IPS-20b (cell line): ENCODE results near the gene SMIM26.
"Not testable (repeated sequence)": the region's sequence is repeated elsewhere in the genome, so short reads cannot be mapped to it uniquely, and the experiment has no call there.

Source experiments
- H3K27ac ChIP-seq: one replicate; pipeline ENCODE4 v1.5.1; 2013; ENCODE audit warnings: low read length
- H3K27me3 ChIP-seq: 2 replicates; pipeline ENCODE4 v1.6.1; 2013; ENCODE audit warnings: mild to moderate bottlenecking, low read length, inconsistent platforms; ENCODE audit not compliant: insufficient read depth
- H3K36me3 ChIP-seq: 2 replicates; pipeline ENCODE4 v1.6.1; 2013; ENCODE audit warnings: low read depth, mild to moderate bottlenecking, inconsistent platforms, low read length, moderate library complexity; ENCODE audit not compliant: insufficient read depth
- H3K4me1 ChIP-seq: 2 replicates; pipeline ENCODE4 v1.6.1; 2013; ENCODE audit warnings: mild to moderate bottlenecking, control low read depth, inconsistent platforms, low read length, moderate library complexity; ENCODE audit not compliant: insufficient read depth
- H3K4me3 ChIP-seq: 2 replicates; pipeline ENCODE4 v1.5.1; 2013; ENCODE audit warnings: mild to moderate bottlenecking, low read length, inconsistent platforms
- H3K9ac ChIP-seq: 2 replicates; pipeline ENCODE4 v1.6.1; 2013; ENCODE audit warnings: low read depth, mild to moderate bottlenecking, inconsistent platforms, low read length, moderate library complexity
- H3K9me3 ChIP-seq: 2 replicates; pipeline ENCODE4 v1.6.1; 2013; ENCODE audit warnings: mild to moderate bottlenecking, low read depth, low read length, inconsistent platforms; ENCODE audit not compliant: insufficient read depth

SMIM26 gene, protein sequence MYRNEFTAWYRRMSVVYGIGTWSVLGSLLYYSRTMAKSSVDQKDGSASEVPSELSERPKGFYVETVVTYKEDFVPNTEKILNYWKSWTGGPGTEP

GRCh38 chr20:18566892-18567738, at the start of gene SMIM26:
TSS of gene SMIM26 (plus strand) at chr20:18567432. CDS start at chr20:18567479, 47 bp downstream.
- H3K4me1 ChIP-seq = no peaks in the 10 kb centered on the region
- peak within 1 kb of the TSS; percentile 41 for H3K27ac ChIP-seq
- H3K36me3 ChIP-seq = peaks cover 30% of the 10 kb centered on the region
- no peaks in the 10 kb centered on the region for H3K27me3 ChIP-seq
- peak within 1 kb of the TSS; percentile 95 for H3K4me3 ChIP-seq
- H3K9ac ChIP-seq = peak within 1 kb of the TSS; percentile 96
- no peaks in the 10 kb centered on the region for H3K9me3 ChIP-seq

DNA sequence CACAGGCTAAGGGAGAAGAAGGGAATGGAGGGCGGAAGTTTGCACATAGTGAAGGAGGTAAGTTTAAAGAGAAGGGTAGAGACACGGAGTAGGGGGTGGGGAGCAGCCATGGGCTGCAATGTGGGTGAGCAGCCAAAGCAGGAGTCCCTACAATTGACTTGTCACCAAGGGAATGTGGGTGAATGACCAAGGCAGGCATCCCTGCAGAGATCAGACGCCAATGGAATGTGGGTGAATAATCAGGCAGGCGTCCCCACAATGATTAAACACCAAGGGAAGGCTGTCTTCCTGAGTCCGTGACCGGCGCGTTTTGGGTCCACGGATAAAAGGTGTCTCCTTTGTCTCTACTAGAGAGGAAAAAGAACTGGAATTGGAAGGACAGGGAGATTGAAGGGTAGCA, 45.2 kb upstream of the SMIM26 start:
- H3K27me3 ChIP-seq, H3K27ac ChIP-seq, H3K4me1 ChIP-seq, H3K9me3 ChIP-seq, H3K4me3 ChIP-seq, H3K9ac ChIP-seq: not testable (repeated sequence)
- H3K36me3 ChIP-seq = peaks cover 42% of the 10 kb centered on the region

DNA sequence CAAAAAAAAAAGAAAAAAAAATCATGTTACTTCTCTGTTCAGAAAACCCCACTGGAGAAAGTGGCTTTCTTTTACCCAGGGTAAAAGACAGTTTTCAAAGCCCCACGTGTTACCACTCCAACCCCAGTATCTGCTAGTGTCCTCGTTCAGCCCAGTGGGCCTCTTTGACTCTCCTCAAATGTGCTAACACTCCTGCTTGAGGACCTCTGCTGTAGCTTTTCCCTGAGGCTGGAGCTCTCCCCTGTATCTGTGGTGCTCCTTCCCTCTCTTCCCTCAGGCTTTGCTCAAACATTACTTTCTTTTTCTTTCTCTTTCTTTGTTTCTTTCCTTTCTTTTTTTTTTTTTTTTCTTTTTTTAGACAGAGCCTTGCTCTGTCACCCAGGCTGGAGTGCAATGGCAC, 44.2 kb upstream of the SMIM26 start:
- H3K27ac ChIP-seq = no peak overlapping the region
- H3K4me1 ChIP-seq = no peaks in the 10 kb centered on the region
- H3K27me3 ChIP-seq = no peaks in the 10 kb centered on the region
- peaks cover 47% of the 10 kb centered on the region for H3K36me3 ChIP-seq
- no peak overlapping the region for H3K9ac ChIP-seq
- H3K4me3 ChIP-seq = no peak overlapping the region
- no peaks in the 10 kb centered on the region for H3K9me3 ChIP-seq

- no peak overlapping the region for H3K27ac ChIP-seq
- H3K36me3 ChIP-seq = peaks cover 63% of the 10 kb centered on the region
- no peaks in the 10 kb centered on the region for H3K4me1 ChIP-seq
- H3K9ac ChIP-seq = no peak overlapping the region
- no peaks in the 10 kb centered on the region for H3K27me3 ChIP-seq
- H3K9me3 ChIP-seq = no peaks in the 10 kb centered on the region
- H3K4me3 ChIP-seq = no peak overlapping the region
Measured at GRCh38 chr20:18524646-18525045, 42.6 kb upstream of the SMIM26 start.

GRCh38 chr20:18526761-18527160, 40.5 kb upstream of the SMIM26 start:
- H3K4me1 ChIP-seq, H3K9ac ChIP-seq, H3K27ac ChIP-seq, H3K4me3 ChIP-seq, H3K9me3 ChIP-seq, H3K27me3 ChIP-seq: not testable (repeated sequence)
- peaks cover 78% of the 10 kb centered on the region for H3K36me3 ChIP-seq

- Histone ChIP-seq H3K9ac (no peak overlapping the region), H3K27ac (no peak overlapping the region), H3K4me1 (no peaks in the 10 kb centered on the region), H3K27me3 (no peaks in the 10 kb centered on the region), H3K4me3 (no peak overlapping the region), H3K9me3 (no peaks in the 10 kb centered on the region), H3K36me3 (peaks cover 84% of the 10 kb centered on the region)
Measured at GRCh38 chr20:18527339-18527738, 39.9 kb upstream of the SMIM26 start.

- Histone ChIP-seq H3K4me3 (no peak overlapping the region), H3K27ac (no peak overlapping the region), H3K9ac (no peak overlapping the region), H3K4me1 (no peaks in the 10 kb centered on the region), H3K9me3 (no peaks in the 10 kb centered on the region), H3K36me3 (peaks cover 89% of the 10 kb centered on the region), H3K27me3 (no peaks in the 10 kb centered on the region)
Measured at GRCh38 chr20:18527836-18528235, 39.4 kb upstream of the SMIM26 start.

GRCh38 chr20:18529041-18529440, 38.2 kb upstream of the SMIM26 start:
- Histone ChIP-seq H3K4me3 (no peak overlapping the region), H3K36me3 (peaks cover 98% of the 10 kb centered on the region), H3K27me3 (no peaks in the 10 kb centered on the region), H3K4me1 (no peaks in the 10 kb centered on the region), H3K27ac (no peak overlapping the region), H3K9ac (no peak overlapping the region), H3K9me3 (no peaks in the 10 kb centered on the region)

- peaks cover 86% of the 10 kb centered on the region for H3K36me3 ChIP-seq
Measured at GRCh38 chr20:18532626-18533025, 34.6 kb upstream of the SMIM26 start.

DNA sequence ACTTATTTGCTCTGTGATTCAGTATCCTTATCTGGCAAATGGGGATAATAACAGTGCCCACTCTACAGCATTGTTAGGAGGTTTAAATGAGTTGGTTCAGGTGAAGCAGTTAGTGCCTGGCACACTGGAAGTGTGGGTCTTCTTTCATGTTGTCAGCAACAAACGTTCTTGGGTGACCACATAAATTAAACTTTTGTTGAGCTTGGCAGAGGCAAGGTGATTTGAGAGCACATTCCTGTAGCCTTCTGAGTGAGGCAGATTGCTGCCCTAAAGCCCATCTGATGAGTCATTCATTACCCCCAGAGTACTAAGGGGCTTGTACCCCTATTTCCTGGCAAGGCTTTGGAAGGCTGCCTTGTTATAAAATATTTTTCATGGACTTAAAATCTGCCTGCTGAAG, 33.7 kb upstream of the SMIM26 start:
- Histone ChIP-seq H3K36me3 (peaks cover 83% of the 10 kb centered on the region), H3K9me3 (no peaks in the 10 kb centered on the region), H3K4me3 (no peak overlapping the region), H3K27me3 (no peaks in the 10 kb centered on the region), H3K9ac (no peak overlapping the region), H3K4me1 (no peaks in the 10 kb centered on the region), H3K27ac (no peak overlapping the region)

More at GRCh38 chr20:18532626-18533025, 34.6 kb upstream of the SMIM26 start:
- no peak overlapping the region for H3K9ac ChIP-seq
- no peak overlapping the region for H3K27ac ChIP-seq
- H3K4me3 ChIP-seq = no peak overlapping the region
- H3K9me3 ChIP-seq = no peaks in the 10 kb centered on the region
- H3K4me1 ChIP-seq = no peaks in the 10 kb centered on the region
- no peaks in the 10 kb centered on the region for H3K27me3 ChIP-seq

DNA sequence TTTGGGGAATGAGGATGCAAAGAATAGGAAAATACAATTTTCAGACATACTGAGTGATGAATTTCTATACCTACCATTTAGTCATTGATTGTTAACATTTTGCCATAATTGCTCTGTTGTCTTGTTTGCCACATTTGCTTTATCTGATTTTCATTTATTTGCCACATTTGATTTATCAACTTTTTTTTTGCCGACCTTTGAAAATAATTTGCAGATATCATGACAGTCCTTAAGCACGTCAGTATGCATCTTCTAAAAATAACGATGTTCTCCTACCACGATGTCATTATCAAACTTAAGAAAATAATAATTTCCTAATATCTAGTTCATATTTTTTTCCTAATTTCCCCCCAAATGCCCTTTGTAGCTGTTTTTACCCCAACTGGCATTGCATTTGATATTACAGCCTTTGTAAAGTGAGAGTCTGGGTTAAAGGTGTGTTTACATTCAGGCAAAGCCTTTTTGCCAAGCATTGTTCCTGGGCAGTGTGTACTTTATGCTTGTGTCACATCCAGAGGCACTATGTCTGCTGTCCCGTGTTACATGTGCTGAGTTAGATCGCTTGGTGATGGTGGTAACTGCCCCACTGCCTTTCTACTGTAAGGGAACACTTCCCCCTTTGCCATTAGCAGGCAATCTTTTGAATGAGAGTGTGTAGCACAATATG, 33.1 kb upstream of the SMIM26 start:
- peaks cover 80% of the 10 kb centered on the region for H3K36me3 ChIP-seq

GRCh38 chr20:18537651-18538050, 29.6 kb upstream of the SMIM26 start:
- Histone ChIP-seq H3K36me3 (peaks cover 73% of the 10 kb centered on the region), H3K9me3 (no peaks in the 10 kb centered on the region)

More for the DNA sequence above, 33.1 kb upstream of the SMIM26 start:
- Histone ChIP-seq H3K9ac (no peak overlapping the region), H3K4me1 (no peaks in the 10 kb centered on the region), H3K27ac (no peak overlapping the region), H3K27me3 (no peaks in the 10 kb centered on the region), H3K4me3 (no peak overlapping the region), H3K9me3 (no peaks in the 10 kb centered on the region)

More at GRCh38 chr20:18537651-18538050, 29.6 kb upstream of the SMIM26 start:
- H3K4me1 ChIP-seq = no peaks in the 10 kb centered on the region
- no peaks in the 10 kb centered on the region for H3K27me3 ChIP-seq
- no peak overlapping the region for H3K27ac ChIP-seq
- H3K4me3 ChIP-seq = no peak overlapping the region
- no peak overlapping the region for H3K9ac ChIP-seq
